ENCODE data around the gene CELA2B. TPM values are rescaled to one million over a fixed set of nuclear protein-coding genes. Genes with fewer than 3 reads are reported as not detected.
"Not testable (repeated sequence)": the region's sequence is repeated elsewhere in the genome, so short reads cannot be mapped to it uniquely, and the experiment has no call there.

Gene CELA2B
- total RNA-seq, 1 donor from 2014 or later: not detected

DNA sequence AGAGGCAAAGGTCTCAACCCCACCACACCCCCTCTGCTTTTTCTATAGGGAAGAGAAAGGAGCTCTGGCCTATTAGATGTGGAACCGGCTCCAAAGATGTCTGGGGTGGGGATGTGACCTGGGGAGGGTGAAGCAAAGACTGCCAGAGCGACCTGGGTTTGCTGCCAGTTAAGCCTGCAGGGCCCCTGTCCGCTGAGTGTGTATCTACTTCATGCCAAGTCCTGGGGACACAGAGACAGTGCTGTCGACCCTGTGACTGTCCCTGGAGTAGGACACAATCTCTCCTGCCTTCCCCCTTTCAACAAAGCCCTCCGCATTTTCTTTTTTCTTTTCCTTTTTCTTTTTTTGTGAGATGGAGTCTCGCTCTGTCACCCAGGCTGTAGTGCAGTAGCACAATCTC lies 6.6 kb downstream of the CELA2B start:
- H3K27me3 Mint-ChIP-seq (ENCODE audit: insufficient read depth); H3K27ac Mint-ChIP-seq; DNase-seq (ENCODE audit: low spot score); H3K9me3 Mint-ChIP-seq; intact Hi-C loops (cut with micrococcal nuclease); H3K4me3 Mint-ChIP-seq; H3K4me1 Mint-ChIP-seq (ENCODE audit: low read depth): not testable (repeated sequence)
- H3K36me3 Mint-ChIP-seq (ENCODE audit: low read depth): peaks cover 18% of the 10 kb centered on the region

DNA sequence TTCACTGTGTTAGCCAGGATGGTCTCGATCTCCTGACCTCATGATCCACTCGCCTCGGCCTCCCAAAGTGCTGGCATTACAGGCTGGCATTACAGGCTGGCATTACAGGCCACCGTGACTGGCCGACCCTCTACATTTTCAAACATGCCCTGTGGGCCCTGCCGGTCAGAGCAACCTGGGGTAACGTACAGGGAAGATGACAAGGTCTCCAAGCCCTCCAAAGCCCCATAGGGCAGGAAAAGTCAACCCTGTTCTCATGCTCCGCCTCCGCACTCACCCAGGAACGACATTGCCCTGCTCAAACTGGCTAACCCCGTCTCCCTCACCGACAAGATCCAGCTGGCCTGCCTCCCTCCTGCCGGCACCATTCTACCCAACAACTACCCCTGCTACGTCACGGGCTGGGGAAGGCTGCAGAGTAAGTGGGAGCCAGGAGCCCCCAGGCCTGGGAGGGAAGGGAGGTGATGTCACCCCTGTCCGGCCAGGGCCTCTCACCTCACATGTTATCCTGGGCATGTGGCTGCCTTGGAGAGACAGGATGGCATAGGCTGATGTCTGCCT lies 7.2 kb downstream of the CELA2B start:
- H3K27me3 Mint-ChIP-seq (ENCODE audit: insufficient read depth); H3K27ac Mint-ChIP-seq; H3K4me3 Mint-ChIP-seq; H3K9me3 Mint-ChIP-seq; intact Hi-C loops (cut with micrococcal nuclease); DNase-seq (ENCODE audit: low spot score); H3K4me1 Mint-ChIP-seq (ENCODE audit: low read depth): not testable (repeated sequence)
- peaks cover 18% of the 10 kb centered on the region for H3K36me3 Mint-ChIP-seq (ENCODE audit: low read depth)

DNA sequence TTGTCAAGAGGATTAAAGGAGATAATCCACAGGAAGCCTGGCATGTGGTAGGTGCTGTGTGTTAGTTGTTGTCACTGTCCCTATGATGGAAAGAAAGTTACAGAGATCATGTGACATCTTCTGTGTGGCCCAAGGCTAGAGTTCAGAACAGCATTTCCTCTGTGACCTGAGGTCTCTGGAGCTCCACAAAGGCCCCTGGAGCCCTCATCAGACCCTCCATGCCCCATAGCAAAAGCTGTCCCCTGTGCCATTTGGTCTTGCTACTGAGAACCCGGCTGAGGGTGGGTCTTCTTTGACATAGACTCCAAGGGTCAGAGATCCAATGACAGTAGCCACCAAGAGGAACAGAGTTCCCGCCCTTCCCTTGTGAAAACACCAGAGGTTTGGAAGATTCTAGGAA lies 8.1 kb downstream of the CELA2B start:
- intact Hi-C loops (cut with micrococcal nuclease): no loop called here
- Mint-ChIP-seq H3K4me1 (ENCODE audit: low read depth) (no peaks in the 10 kb centered on the region), H3K9me3 (no peaks in the 10 kb centered on the region), H3K27me3 (ENCODE audit: insufficient read depth) (peaks cover 3% of the 10 kb centered on the region), H3K36me3 (ENCODE audit: low read depth) (peaks cover 20% of the 10 kb centered on the region), H3K4me3 (no peak overlapping the region), H3K27ac (no peak overlapping the region)
- DNase-seq (ENCODE audit: low spot score): no peak

DNA sequence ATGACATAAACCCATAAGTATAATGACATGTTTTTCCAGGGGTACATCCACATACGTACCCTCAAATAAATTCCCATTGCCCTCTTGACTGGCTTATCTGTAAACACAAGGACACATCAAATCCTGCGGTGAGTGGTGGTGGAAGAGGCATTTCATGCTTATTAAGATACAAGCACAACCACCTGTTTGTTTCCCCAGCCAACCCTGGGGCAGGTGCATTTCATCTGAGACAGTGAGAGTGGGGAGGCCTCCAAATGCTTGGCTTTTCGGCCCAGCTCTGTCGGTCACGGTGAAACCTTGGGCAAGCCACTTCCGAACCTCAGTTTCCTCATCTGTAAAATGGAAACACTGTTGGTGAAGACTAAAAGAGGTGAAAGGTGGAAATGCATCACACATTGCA lies 8.5 kb downstream of the CELA2B start:
- H3K9me3 Mint-ChIP-seq; H3K4me1 Mint-ChIP-seq (ENCODE audit: low read depth); DNase-seq (ENCODE audit: low spot score); H3K4me3 Mint-ChIP-seq; intact Hi-C loops (cut with micrococcal nuclease); H3K27me3 Mint-ChIP-seq (ENCODE audit: insufficient read depth); H3K27ac Mint-ChIP-seq: not testable (repeated sequence)
- peaks cover 20% of the 10 kb centered on the region for H3K36me3 Mint-ChIP-seq (ENCODE audit: low read depth)

DNA sequence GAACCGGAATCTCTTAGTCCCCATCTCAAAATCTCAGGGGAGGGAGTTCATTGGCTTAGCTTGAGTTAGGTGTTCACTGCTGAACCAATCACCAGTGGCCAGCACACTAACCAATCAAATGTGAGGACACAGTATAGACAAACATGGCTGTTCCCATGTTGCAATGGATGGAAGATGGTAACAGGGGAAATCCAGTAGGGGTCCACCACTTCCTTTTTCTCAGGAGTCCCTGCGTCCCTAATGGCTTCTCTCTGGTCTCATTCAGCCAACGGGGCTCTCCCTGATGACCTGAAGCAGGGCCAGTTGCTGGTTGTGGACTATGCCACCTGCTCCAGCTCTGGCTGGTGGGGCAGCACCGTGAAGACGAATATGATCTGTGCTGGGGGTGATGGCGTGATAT lies 9.7 kb downstream of the CELA2B start:
- Mint-ChIP-seq H3K4me1 (ENCODE audit: low read depth) (no peaks in the 10 kb centered on the region), H3K27ac (no peak overlapping the region), H3K36me3 (ENCODE audit: low read depth) (peaks cover 25% of the 10 kb centered on the region), H3K4me3 (no peak overlapping the region), H3K9me3 (no peaks in the 10 kb centered on the region), H3K27me3 (ENCODE audit: insufficient read depth) (peaks cover 2% of the 10 kb centered on the region)
- DNase-seq (ENCODE audit: low spot score): no peak
- intact Hi-C loops (cut with micrococcal nuclease): no loop called here

DNA sequence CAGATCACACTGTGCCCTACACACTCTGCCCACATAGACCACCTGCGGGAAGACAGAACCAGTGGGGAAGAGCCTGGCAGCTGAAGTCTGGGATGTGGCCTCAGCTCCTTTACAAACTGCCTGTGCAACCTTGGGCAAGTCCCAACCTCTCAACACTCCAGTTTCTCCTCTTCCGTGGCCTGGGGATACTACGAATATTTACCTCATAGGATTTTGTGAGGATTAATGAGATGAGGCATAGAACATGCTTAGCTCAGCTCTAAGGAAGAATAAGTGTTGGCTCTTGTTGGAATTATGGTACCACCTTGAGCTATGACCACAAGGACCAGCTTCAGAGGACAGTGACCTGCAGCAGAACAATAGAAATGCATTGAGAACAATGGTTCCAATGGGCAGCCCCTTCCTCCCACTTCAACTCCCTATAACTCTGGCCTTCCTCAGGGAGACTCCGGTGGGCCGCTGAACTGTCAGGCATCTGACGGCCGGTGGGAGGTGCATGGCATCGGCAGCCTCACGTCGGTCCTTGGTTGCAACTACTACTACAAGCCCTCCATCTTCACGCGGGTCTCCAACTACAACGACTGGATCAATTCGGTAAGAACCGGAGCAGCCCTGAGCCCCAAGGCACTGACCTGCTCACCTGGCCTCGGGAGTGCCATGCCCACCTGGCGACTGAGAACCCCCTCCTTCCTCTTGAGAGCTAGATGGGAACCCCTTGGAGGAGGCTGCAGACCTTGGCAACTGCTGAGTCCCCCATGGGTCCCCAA lies 11.1 kb downstream of the CELA2B start:
- DNase-seq (ENCODE audit: low spot score); H3K27ac Mint-ChIP-seq; H3K4me1 Mint-ChIP-seq (ENCODE audit: low read depth); intact Hi-C loops (cut with micrococcal nuclease); H3K27me3 Mint-ChIP-seq (ENCODE audit: insufficient read depth); H3K4me3 Mint-ChIP-seq; H3K9me3 Mint-ChIP-seq: not testable (repeated sequence)
- peaks cover 29% of the 10 kb centered on the region for H3K36me3 Mint-ChIP-seq (ENCODE audit: low read depth)

DNA sequence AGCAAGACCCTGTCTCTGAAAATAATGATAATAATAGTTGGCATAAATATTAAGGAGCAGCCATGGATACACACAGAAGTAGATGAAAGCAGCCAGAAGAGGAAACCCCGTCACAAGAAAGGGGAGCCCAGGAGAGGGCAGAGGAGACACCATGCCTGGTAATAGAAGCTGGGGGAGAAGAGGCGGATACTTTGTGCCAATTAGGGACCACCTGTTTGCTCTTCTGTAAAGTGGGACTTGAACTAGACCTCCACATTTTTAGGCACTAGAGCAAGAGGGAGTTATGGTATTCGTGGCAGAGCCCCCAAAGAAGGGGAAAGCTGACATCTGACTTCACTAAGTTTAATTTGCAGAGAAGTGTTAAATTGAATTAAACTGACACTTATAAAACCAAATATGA lies 12.5 kb downstream of the CELA2B start:
- Mint-ChIP-seq H3K27me3 (ENCODE audit: insufficient read depth) (no peaks in the 10 kb centered on the region), H3K9me3 (no peaks in the 10 kb centered on the region), H3K36me3 (ENCODE audit: low read depth) (peaks cover 33% of the 10 kb centered on the region), H3K27ac (no peak overlapping the region), H3K4me3 (no peak overlapping the region), H3K4me1 (ENCODE audit: low read depth) (peaks cover 8% of the 10 kb centered on the region)
- DNase-seq (ENCODE audit: low spot score): no peak
- intact Hi-C loops (cut with micrococcal nuclease): no loop called here

DNA sequence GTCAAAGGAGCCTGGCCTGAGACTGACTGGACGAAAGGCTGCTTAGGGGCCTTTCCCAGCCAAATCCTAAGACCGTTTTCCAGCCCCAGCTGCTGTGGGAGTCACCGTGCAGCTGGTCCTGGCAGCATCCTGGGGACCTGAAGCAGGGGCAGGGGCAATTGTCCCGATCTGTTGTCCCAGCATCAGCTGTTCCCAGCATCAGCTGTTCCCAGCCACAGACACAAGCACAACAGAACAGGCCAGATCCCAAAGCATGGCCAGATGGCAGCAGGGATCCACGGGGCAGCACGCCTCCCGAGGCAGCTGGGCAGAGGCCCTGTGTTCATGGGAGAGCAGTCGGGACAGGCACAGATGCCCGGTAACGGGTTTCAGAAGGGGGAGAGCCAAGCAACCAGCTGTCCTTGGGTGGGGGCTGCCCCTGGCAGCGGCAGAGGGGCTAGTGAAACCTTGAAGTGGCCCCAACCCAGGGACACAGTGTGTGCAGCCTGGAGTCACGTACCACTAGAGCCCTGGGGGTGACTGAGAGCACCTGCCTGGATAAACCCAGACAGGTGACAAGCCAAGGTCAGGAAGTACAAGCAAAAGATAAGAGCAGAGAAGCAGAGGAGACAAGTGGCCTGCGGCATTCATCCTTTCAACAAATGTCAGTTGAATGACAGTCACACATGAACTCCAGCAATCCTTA lies 13.3 kb downstream of the CELA2B start:
- Mint-ChIP-seq H3K27ac (no peak overlapping the region), H3K27me3 (ENCODE audit: insufficient read depth) (no peaks in the 10 kb centered on the region), H3K9me3 (no peaks in the 10 kb centered on the region), H3K4me1 (ENCODE audit: low read depth) (peaks cover 8% of the 10 kb centered on the region), H3K36me3 (ENCODE audit: low read depth) (peaks cover 33% of the 10 kb centered on the region), H3K4me3 (no peak overlapping the region)
- no peak for DNase-seq (ENCODE audit: low spot score)
- intact Hi-C loops (cut with micrococcal nuclease): no loop called here

DNA sequence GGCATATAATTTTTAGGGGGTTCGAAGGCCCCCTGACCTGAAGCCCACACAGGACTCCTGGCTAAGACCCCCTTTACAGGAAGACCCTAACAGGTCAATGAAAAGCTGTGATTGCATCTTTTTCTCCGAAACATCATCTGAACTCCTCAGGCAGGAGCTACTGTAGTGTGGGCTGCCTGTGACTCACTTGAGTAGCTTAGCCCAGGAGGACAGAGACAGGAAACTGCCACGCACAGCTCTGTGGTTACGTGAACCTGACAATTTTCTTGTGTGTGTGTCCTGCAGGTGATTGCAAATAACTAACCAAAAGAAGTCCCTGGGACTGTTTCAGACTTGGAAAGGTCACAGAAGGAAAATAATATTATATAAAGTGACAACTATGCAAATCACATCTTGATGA lies 15.1 kb downstream of the CELA2B start:
- H3K36me3 Mint-ChIP-seq (ENCODE audit: low read depth): peaks cover 29% of the 10 kb centered on the region
- DNase-seq (ENCODE audit: low spot score); H3K4me3 Mint-ChIP-seq; H3K27me3 Mint-ChIP-seq (ENCODE audit: insufficient read depth); H3K9me3 Mint-ChIP-seq; intact Hi-C loops (cut with micrococcal nuclease); H3K27ac Mint-ChIP-seq; H3K4me1 Mint-ChIP-seq (ENCODE audit: low read depth): not testable (repeated sequence)

DNA sequence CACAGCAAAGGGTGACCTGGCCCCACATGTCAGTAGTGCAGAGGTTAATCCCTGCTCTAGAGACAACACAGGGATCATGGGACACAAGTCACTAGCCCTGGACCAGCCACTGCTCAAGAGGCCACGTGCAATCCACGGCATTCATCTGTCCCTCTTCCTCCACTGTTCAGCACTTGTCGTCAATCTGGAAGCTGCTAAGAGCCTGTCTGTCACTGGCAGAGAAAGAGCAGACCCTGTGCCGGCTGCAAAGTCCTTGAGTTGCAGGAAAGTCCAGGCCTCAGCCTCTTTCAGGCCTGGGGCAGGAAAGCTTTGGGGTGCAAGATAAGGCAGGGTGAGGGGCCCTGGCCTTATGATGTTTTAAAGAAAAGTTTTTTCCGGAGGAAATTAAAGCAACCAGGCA lies 16.7 kb downstream of the CELA2B start:
- Mint-ChIP-seq H3K36me3 (ENCODE audit: low read depth) (peaks cover 23% of the 10 kb centered on the region), H3K27ac (no peak overlapping the region), H3K4me3 (no peak overlapping the region), H3K4me1 (ENCODE audit: low read depth) (peaks cover 8% of the 10 kb centered on the region), H3K27me3 (ENCODE audit: insufficient read depth) (no peaks in the 10 kb centered on the region), H3K9me3 (no peaks in the 10 kb centered on the region)
- DNase-seq (ENCODE audit: low spot score): no peak
- intact Hi-C loops (cut with micrococcal nuclease): no loop called here

DNA sequence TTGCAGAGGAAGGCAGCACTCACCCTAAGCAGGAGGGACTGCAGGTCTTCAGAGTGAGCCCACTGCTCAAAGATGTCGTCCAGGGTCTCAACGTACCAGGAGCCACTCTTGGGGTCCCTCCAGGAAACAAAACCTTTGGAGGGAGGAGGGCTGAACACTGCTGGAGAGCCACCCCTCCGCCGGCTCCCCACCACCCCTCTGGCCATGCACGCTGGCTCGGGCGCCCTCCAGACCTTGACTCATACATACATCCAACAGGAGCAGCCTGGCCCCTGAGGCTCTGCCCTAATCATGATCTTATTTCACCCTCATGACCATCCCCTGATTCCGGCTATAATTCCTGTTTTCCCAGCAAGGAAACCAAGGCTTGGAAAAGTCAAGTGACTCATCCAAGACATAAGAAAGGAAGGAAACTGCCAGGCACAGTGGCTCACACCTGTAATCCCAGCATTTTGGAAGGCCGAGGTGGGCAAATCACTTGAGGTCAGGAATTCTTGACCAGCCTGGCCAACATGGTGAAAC lies 18.0 kb downstream of the CELA2B start:
- Mint-ChIP-seq H3K4me3 (no peak overlapping the region), H3K9me3 (no peaks in the 10 kb centered on the region), H3K4me1 (ENCODE audit: low read depth) (peaks cover 8% of the 10 kb centered on the region), H3K36me3 (ENCODE audit: low read depth) (peaks cover 26% of the 10 kb centered on the region), H3K27ac (no peak overlapping the region), H3K27me3 (ENCODE audit: insufficient read depth) (no peaks in the 10 kb centered on the region)
- no peak for DNase-seq (ENCODE audit: low spot score)
- intact Hi-C loops (cut with micrococcal nuclease): no loop called here

DNA sequence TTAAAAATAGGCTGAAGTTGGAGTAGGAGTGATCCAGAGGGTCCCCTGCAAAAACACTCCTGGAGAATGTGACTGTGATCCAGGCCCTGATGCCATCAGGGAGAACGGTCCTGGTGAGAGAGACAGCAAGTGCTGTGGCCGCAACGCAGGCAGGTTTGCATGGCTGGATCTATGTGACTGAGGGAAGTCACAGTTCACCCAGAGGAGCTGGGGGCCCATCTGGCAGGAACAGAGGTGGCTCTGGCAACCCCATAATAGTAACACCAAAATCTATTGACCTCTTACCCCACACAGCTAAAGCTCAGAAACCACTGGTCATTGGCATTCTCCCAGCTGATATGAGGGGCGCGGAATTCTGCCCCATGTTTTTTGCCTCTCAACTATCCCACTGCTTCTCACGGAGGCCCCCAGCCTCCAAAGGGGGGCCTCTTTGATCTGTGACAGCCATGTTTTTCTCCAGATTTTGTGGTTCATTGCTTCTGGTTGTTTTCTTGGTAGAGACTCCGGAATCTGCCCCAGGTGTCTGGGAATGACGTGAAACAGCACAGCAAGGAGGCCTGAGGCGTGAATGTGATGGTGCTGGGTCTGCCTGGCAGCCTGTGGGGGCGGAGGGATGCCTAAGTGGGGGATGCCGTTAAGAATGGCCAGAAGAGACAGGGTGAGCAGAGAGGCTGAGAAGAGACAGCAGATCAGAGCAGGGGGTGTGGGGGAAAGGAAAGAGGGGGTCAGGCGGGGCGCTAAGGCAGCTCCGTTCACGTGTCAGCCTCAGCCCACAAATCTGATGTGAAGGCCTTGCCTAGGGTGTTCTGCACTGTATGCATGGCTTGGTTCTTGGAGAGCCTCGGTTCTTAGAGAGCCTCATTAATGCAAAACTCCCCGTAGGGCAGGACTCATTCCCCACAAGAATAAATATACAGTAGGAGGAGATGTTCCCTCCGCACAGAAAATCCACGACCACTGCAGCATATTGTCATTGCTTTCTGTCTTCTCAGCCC lies 24.6 kb downstream of the CELA2B start:
- Mint-ChIP-seq H3K36me3 (ENCODE audit: low read depth) (peaks cover 29% of the 10 kb centered on the region), H3K27ac (no peak overlapping the region), H3K4me3 (no peak overlapping the region), H3K4me1 (ENCODE audit: low read depth) (no peaks in the 10 kb centered on the region), H3K27me3 (ENCODE audit: insufficient read depth) (no peaks in the 10 kb centered on the region), H3K9me3 (no peaks in the 10 kb centered on the region)
- no peak for DNase-seq (ENCODE audit: low spot score)
- intact Hi-C loops (cut with micrococcal nuclease): loop anchor here (1.0 kb wide), 1 partner anchor 177 kb away; no protein-coding TSS in a partner anchor
